ENCODE data around the gene RTL1. TPM values are rescaled to one million over a fixed set of nuclear protein-coding genes. Genes with fewer than 3 reads are reported as not detected.

Gene RTL1
- total RNA-seq, 1 donor from 2014 or later = 0.15 TPM

DNA sequence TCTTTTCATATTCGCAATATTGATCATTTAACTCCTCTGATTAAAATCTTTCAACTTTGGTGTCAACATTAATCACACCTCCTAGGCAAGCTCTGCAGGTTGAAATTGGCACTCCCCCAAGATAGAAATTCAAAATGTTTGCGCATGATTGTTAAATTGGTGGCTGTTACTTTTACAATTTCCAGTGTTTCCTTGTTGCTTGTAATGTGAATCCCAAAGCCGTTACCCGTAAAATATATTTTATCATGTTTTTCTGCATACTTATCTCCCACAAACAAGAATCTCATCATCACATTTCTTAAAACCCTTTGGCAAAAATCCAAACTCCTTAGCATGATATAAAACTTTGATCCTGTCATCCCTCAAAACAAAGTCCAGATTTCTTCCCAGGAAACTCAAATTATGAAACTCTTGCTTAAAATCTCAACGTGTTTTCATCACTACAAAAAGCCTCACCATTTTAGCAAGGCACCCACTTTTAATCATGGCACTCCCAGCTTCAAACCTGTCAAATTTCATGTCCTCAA is 14.7 kb downstream of the RTL1 start:
- Mint-ChIP-seq H3K27ac (no peak overlapping the region), H3K4me3 (no peak overlapping the region), H3K36me3 (no peaks in the 10 kb centered on the region), H3K9me3 (peaks cover 11% of the 10 kb centered on the region), H3K4me1 (peaks cover 12% of the 10 kb centered on the region), H3K27me3 (ENCODE audit: insufficient read depth, low read depth) (peaks cover 2% of the 10 kb centered on the region)
- H4K20me1 ChIP-seq (ENCODE audit: low read depth) = no peaks in the 10 kb centered on the region
- no peaks in the 10 kb centered on the region for H3K9me3 ChIP-seq (ENCODE audit: low read depth)
- no peak overlapping the region for H2AFZ ChIP-seq (replicated peaks)
- no peak overlapping the region for H3K27ac ChIP-seq
- no peaks in the 10 kb centered on the region for H3K36me3 ChIP-seq
- no peak overlapping the region for H3K4me3 ChIP-seq
- no peaks in the 10 kb centered on the region for H3K27me3 ChIP-seq
- TF ChIP-seq, protein P1, sequence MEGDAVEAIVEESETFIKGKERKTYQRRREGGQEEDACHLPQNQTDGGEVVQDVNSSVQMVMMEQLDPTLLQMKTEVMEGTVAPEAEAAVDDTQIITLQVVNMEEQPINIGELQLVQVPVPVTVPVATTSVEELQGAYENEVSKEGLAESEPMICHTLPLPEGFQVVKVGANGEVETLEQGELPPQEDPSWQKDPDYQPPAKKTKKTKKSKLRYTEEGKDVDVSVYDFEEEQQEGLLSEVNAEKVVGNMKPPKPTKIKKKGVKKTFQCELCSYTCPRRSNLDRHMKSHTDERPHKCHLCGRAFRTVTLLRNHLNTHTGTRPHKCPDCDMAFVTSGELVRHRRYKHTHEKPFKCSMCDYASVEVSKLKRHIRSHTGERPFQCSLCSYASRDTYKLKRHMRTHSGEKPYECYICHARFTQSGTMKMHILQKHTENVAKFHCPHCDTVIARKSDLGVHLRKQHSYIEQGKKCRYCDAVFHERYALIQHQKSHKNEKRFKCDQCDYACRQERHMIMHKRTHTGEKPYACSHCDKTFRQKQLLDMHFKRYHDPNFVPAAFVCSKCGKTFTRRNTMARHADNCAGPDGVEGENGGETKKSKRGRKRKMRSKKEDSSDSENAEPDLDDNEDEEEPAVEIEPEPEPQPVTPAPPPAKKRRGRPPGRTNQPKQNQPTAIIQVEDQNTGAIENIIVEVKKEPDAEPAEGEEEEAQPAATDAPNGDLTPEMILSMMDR (IDR thresholded peaks at IDR 0.05) = no peak
- TF ChIP-seq EZH2 (IDR thresholded peaks at IDR 0.05) (no peak), EZH2phosphoT487 (IDR thresholded peaks at IDR 0.05) (no peak)
- H3F3A ChIP-seq (ENCODE audit: low read depth) = no peaks in the 10 kb centered on the region
- no peak for DNase-seq (ENCODE audit: low spot score)
- no peak overlapping the region for H3K4me2 ChIP-seq
- H3K4me1 ChIP-seq = peaks cover 21% of the 10 kb centered on the region
- H3K9ac ChIP-seq = no peak overlapping the region
- no peaks in the 10 kb centered on the region for H3K79me2 ChIP-seq (ENCODE audit: low read depth)

DNA sequence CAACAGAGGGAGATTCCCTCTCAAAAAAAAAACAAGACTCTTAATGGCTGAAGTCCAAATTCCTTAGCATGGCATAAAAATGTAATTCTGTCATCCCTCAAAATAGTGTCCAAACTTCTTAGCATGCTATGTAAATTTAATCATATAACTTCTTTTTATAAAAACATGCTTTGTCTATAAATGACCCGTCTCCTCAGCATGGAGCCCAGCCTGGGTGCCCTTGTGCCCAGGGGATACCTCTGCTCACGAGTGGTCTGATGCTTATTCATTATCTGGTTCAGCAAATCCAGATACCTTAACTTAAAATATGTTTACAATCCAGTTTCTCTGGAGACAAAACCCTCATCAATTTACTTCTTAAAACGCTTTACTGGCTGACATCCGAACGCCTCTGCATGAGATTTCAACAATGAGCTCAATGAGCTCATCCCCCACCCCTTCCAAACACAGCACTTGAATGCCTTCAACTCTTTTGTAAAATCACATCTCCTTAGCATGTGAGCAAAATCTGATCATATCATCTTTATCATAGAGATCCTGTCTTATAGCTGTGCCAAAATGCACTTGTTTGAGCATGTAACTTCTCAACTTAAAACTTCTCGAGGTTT is 15.7 kb downstream of the RTL1 start:
- H3K27ac Mint-ChIP-seq = no peak overlapping the region
- peak overlapping the region; percentile 41 for H3K4me2 ChIP-seq
- no peaks in the 10 kb centered on the region for H3K27me3 ChIP-seq

DNA sequence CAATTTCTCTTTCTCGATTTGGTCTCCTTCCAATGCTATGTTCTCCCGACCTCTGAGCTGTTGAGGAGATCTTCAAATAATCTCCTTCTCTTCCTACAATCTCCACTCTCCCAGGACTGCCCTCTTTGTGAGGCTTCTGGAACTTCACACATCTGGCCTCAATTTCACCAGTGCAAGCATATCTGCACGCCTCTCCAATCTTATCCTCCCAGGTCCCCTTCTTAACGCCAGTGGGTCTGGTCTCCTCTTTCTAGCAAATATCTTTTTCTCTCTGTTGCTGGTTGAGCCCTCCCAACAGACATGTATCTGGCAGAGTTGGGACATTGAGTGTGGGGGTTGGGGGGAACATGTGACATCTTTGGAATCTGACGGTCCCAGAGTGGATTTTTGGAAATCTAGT is 17.9 kb downstream of the RTL1 start:
- H3F3A ChIP-seq (ENCODE audit: low read depth) = no peaks in the 10 kb centered on the region

More for the DNA sequence above, 15.7 kb downstream of the RTL1 start:
- peak overlapping the region; percentile 27 for H2AFZ ChIP-seq (replicated peaks)
- H4K20me1 ChIP-seq (ENCODE audit: low read depth) = no peaks in the 10 kb centered on the region
- H3F3A ChIP-seq (ENCODE audit: low read depth) = no peaks in the 10 kb centered on the region
- no peak for DNase-seq (ENCODE audit: low spot score)
- no peaks in the 10 kb centered on the region for H3K36me3 ChIP-seq
- no peaks in the 10 kb centered on the region for H3K36me3 Mint-ChIP-seq
- H3K27me3 Mint-ChIP-seq (ENCODE audit: insufficient read depth, low read depth) = peaks cover 2% of the 10 kb centered on the region
- no peak overlapping the region for H3K4me3 Mint-ChIP-seq
- H3K9ac ChIP-seq = no peak overlapping the region
- no peak overlapping the region for H3K4me3 ChIP-seq
- H3K9me3 Mint-ChIP-seq = peaks cover 20% of the 10 kb centered on the region
- TF ChIP-seq, protein P1 (IDR thresholded peaks at IDR 0.05) = no peak
- TF ChIP-seq EZH2phosphoT487 (IDR thresholded peaks at IDR 0.05) = no peak
- TF ChIP-seq EZH2 (IDR thresholded peaks at IDR 0.05) = no peak
- H3K4me1 Mint-ChIP-seq = peaks cover 9% of the 10 kb centered on the region
- no peaks in the 10 kb centered on the region for H3K79me2 ChIP-seq (ENCODE audit: low read depth)
- H3K4me1 ChIP-seq = peaks cover 21% of the 10 kb centered on the region
- no peaks in the 10 kb centered on the region for H3K9me3 ChIP-seq (ENCODE audit: low read depth)
- H3K27ac ChIP-seq = no peak overlapping the region

More for the DNA sequence above, 17.9 kb downstream of the RTL1 start:
- TF ChIP-seq EZH2phosphoT487 (IDR thresholded peaks at IDR 0.05) (no peak), EZH2 (IDR thresholded peaks at IDR 0.05) (no peak)
- TF ChIP-seq, protein P1 (IDR thresholded peaks at IDR 0.05) = no peak
- H3K27ac ChIP-seq = no peak overlapping the region
- no peak overlapping the region for H2AFZ ChIP-seq (replicated peaks)
- Mint-ChIP-seq H3K27me3 (ENCODE audit: insufficient read depth, low read depth) (no peaks in the 10 kb centered on the region), H3K27ac (no peak overlapping the region), H3K4me3 (no peak overlapping the region), H3K4me1 (peaks cover 9% of the 10 kb centered on the region), H3K9me3 (peaks cover 33% of the 10 kb centered on the region), H3K36me3 (no peaks in the 10 kb centered on the region)
- peaks cover 21% of the 10 kb centered on the region for H3K4me1 ChIP-seq
- no peak overlapping the region for H3K4me3 ChIP-seq
- no peaks in the 10 kb centered on the region for H3K9me3 ChIP-seq (ENCODE audit: low read depth)
- H4K20me1 ChIP-seq (ENCODE audit: low read depth) = no peaks in the 10 kb centered on the region
- no peak overlapping the region for H3K9ac ChIP-seq
- H3K79me2 ChIP-seq (ENCODE audit: low read depth) = no peaks in the 10 kb centered on the region
- H3K27me3 ChIP-seq = no peaks in the 10 kb centered on the region
- H3K4me2 ChIP-seq = no peak overlapping the region
- no peak for DNase-seq (ENCODE audit: low spot score)
- no peaks in the 10 kb centered on the region for H3K36me3 ChIP-seq
